Osteoblast (primary cell): ENCODE results near the gene INO80D. TPM values are rescaled to one million over a fixed set of nuclear protein-coding genes. Genes with fewer than 3 reads are reported as not detected.

Experiments used
- DNase-seq: peaks from one replicate; pipeline ENCODE4 v3.0.0; 2011; ENCODE audit warnings: low spot score, mixed read lengths; ENCODE audit not compliant: insufficient read length; ENCODE audit errors: missing footprints
- H2AFZ ChIP-seq: 2 replicates; pipeline ENCODE4 v1.6.0; 2011; ENCODE audit warnings: mild to moderate bottlenecking, low read length
- H3K27ac ChIP-seq: 2 replicates; pipeline ENCODE4 v1.5.1; 2011; ENCODE audit warnings: mild to moderate bottlenecking, low read depth, low read length, moderate library complexity
- H3K27me3 ChIP-seq: 2 replicates; pipeline ENCODE4 v1.6.0; 2012; ENCODE audit warnings: mild to moderate bottlenecking, control low read depth, inconsistent platforms, low read length, moderate library complexity; ENCODE audit not compliant: insufficient read depth
- H3K36me3 ChIP-seq: 2 replicates; pipeline ENCODE4 v1.5.1; 2011; ENCODE audit warnings: mild to moderate bottlenecking, low read length, control low read depth, moderate library complexity; ENCODE audit not compliant: insufficient read depth
- H3K4me1 ChIP-seq: 2 replicates; pipeline ENCODE4 v1.5.1; 2011; ENCODE audit warnings: mild to moderate bottlenecking, low read length, control low read depth, moderate library complexity; ENCODE audit not compliant: insufficient read depth
- H3K4me2 ChIP-seq: 2 replicates; pipeline ENCODE4 v1.6.0; 2011; ENCODE audit warnings: mild to moderate bottlenecking, low read length; ENCODE audit not compliant: insufficient read depth
- H3K4me3 ChIP-seq: fragments of 200-600 bp; sonication (generic); 3 replicates; pipeline ENCODE4 v1.5.1; 2012; ENCODE audit warnings: mild to moderate bottlenecking, low read length, inconsistent platforms; ENCODE audit not compliant: insufficient read depth
- H3K79me2 ChIP-seq: 2 replicates; pipeline ENCODE4 v1.6.0; 2012; ENCODE audit warnings: mild to moderate bottlenecking, low read length, control low read depth, inconsistent platforms; ENCODE audit not compliant: insufficient read depth
- H3K9me3 ChIP-seq: 2 replicates; pipeline ENCODE4 v1.5.1; 2011; ENCODE audit warnings: low read depth, low read length, control low read depth
- H4K20me1 ChIP-seq: 2 replicates; pipeline ENCODE4 v1.6.0; 2012; ENCODE audit warnings: mild to moderate bottlenecking, low read length, control low read depth; ENCODE audit not compliant: insufficient read depth
- total RNA-seq: library from RNA; depleted of rRNA; stranded (reverse); fragments of >200 nt; gene quantifications from 2 replicates; pipeline ENCODE4 v1.2.3, GENCODE V29; 2012
- TF ChIP-seq, protein P1 (sequence below): IDR thresholded peaks from 2 replicates; pipeline ENCODE4 v1.5.1; 2011; ENCODE audit warnings: mild to moderate bottlenecking, low read depth, low read length, moderate library complexity; ENCODE audit errors: extremely low read depth

Gene INO80D
- total RNA-seq, 1 donor: 9.0 TPM

DNA sequence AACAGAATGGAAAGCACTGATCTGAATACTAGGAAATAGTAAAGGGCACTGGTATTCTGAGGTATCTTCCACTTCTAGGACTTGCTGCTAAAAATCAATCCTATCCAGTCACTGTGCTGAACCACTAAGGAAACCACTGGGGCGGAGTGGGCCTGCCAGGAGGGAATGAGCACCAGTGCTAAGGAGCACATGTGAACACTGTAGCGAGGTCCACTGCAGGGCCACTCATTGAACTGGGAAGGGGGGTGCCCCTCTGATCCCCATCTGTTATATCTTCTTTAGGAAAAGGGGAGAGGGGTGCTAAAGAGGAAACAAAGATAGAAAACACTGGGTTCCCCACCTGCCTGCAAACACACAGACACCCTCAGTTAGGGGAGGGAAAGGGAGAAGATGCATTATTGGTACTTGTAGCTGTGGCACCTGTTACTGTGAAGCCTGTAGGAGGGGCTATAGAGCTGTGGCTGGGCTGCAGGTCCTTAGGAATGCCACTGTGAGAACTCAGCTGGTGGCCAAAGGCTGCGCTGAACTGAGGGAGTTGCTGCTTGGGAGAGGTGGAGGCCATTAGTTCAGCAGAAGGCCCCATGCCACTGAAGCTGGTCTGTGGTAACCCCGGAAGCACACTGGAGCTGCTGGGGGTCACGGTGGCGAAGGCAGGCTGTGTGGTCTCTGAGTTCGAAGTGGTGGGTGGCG is 81.8 kb downstream of the INO80D start:
- no peaks in the 10 kb centered on the region for H3K9me3 ChIP-seq
- H3K36me3 ChIP-seq: peaks cover 24% of the 10 kb centered on the region
- no peak overlapping the region for H3K4me2 ChIP-seq
- no peak for DNase-seq
- no peak overlapping the region for H3K4me3 ChIP-seq
- TF ChIP-seq, protein P1, sequence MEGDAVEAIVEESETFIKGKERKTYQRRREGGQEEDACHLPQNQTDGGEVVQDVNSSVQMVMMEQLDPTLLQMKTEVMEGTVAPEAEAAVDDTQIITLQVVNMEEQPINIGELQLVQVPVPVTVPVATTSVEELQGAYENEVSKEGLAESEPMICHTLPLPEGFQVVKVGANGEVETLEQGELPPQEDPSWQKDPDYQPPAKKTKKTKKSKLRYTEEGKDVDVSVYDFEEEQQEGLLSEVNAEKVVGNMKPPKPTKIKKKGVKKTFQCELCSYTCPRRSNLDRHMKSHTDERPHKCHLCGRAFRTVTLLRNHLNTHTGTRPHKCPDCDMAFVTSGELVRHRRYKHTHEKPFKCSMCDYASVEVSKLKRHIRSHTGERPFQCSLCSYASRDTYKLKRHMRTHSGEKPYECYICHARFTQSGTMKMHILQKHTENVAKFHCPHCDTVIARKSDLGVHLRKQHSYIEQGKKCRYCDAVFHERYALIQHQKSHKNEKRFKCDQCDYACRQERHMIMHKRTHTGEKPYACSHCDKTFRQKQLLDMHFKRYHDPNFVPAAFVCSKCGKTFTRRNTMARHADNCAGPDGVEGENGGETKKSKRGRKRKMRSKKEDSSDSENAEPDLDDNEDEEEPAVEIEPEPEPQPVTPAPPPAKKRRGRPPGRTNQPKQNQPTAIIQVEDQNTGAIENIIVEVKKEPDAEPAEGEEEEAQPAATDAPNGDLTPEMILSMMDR: peak; percentile 43
- H3K4me1 ChIP-seq: peaks cover 4% of the 10 kb centered on the region
- H3K27me3 ChIP-seq: no peaks in the 10 kb centered on the region
- no peaks in the 10 kb centered on the region for H3K79me2 ChIP-seq
- H2AFZ ChIP-seq: no peak overlapping the region
- H3K27ac ChIP-seq: no peak overlapping the region
- no peaks in the 10 kb centered on the region for H4K20me1 ChIP-seq

DNA sequence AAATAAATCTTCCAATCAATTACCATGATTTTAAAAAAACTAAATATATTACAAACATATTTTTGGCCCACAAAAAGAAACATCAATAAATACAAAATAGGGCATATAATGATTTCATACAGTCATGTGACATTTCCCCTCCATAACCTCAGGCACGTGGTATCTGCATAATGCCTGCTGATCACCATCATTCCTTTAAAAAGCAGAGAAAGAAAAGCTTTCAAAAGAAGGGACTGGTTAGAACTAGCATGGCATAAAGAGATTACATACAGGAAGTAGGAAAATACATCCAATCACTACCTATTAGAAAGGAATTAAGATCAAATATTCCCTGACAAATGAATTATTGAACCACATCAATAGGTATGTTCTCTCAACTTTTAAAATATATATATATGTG is 83.5 kb downstream of the INO80D start:
- Histone ChIP-seq H3K4me2 (no peak overlapping the region), H3K4me1 (peaks cover 4% of the 10 kb centered on the region), H2AFZ (no peak overlapping the region), H4K20me1 (no peaks in the 10 kb centered on the region), H3K36me3 (peaks cover 23% of the 10 kb centered on the region), H3K27ac (no peak overlapping the region), H3K4me3 (no peak overlapping the region), H3K79me2 (no peaks in the 10 kb centered on the region), H3K27me3 (no peaks in the 10 kb centered on the region), H3K9me3 (no peaks in the 10 kb centered on the region)
- DNase-seq: no peak
- TF ChIP-seq, protein P1: no peak

DNA sequence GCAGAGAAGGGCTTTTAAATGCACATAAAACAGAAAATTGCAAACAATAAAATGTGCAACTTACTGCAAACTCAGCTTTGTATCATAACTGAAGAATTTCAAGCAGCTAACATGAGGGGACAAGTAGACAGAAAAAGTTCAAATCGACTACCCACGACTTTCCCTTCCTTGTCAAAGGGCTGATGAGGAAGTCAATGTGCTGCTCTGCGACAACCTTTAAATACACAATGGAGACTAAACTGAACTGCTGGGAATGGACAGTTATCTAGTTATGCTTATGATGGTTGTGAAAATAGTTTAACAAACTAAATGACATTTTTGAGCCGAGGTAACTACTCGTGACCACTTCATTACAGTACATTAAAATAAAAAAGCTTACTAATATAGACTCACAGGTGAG is 84.1 kb downstream of the INO80D start:
- Histone ChIP-seq H3K36me3 (peaks cover 18% of the 10 kb centered on the region), H3K27me3 (no peaks in the 10 kb centered on the region), H2AFZ (no peak overlapping the region), H3K9me3 (no peaks in the 10 kb centered on the region), H3K4me1 (peaks cover 4% of the 10 kb centered on the region), H3K27ac (no peak overlapping the region), H3K4me3 (no peak overlapping the region), H3K79me2 (no peaks in the 10 kb centered on the region), H4K20me1 (no peaks in the 10 kb centered on the region), H3K4me2 (no peak overlapping the region)
- DNase-seq: no peak
- TF ChIP-seq, protein P1: no peak

- Histone ChIP-seq H3K79me2 (no peaks in the 10 kb centered on the region), H3K4me1 (peaks cover 4% of the 10 kb centered on the region), H3K27ac (no peak overlapping the region), H2AFZ (no peak overlapping the region), H4K20me1 (no peaks in the 10 kb centered on the region), H3K4me3 (no peak overlapping the region), H3K36me3 (peaks cover 17% of the 10 kb centered on the region), H3K27me3 (no peaks in the 10 kb centered on the region), H3K4me2 (no peak overlapping the region), H3K9me3 (no peaks in the 10 kb centered on the region)
- TF ChIP-seq, protein P1: no peak
- DNase-seq: no peak
Observed at GRCh38 chr2:206000776-206001175, 85.2 kb downstream of the INO80D start.
